GM12875 (cell line): ENCODE data around the gene TEDC2.
"Not testable (repeated sequence)": the region's sequence is repeated elsewhere in the genome, so short reads cannot be mapped to it uniquely, and the experiment has no call there.

ENCODE experiments used
- H3K4me3 ChIP-seq: one replicate; pipeline ENCODE4 v1.5.1; 2011; ENCODE audit warnings: low read depth, low read length, control low read depth
- TF ChIP-seq, protein P1 (sequence below): IDR thresholded peaks from 2 replicates; pipeline ENCODE4 v1.5.1; 2011; ENCODE audit warnings: low read depth, mild to moderate bottlenecking, control low read depth, inconsistent platforms, low read length, moderate library complexity, borderline replicate concordance; ENCODE audit not compliant: insufficient read depth

Gene TEDC2

DNA sequence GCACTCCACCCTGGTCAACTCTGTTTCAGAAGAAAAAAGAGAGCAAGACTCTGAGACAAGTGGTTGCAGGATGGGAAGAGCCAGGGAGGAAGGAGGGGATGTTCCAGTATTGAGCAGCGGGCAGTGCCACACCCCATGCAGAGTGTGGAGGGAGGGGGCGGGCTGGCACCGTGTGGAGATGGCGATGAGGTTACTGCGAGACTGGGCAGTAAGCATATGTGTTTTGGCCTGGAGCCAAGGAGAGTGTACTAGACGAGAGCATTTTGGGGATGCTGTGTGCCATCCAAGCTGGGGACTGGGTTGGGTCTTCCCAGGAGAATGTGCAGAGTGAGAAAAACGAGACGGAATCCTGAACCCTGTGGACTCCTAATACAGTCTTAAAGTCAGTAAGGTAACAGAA lies 18.4 kb downstream of the TEDC2 start:
- TF ChIP-seq, protein P1, sequence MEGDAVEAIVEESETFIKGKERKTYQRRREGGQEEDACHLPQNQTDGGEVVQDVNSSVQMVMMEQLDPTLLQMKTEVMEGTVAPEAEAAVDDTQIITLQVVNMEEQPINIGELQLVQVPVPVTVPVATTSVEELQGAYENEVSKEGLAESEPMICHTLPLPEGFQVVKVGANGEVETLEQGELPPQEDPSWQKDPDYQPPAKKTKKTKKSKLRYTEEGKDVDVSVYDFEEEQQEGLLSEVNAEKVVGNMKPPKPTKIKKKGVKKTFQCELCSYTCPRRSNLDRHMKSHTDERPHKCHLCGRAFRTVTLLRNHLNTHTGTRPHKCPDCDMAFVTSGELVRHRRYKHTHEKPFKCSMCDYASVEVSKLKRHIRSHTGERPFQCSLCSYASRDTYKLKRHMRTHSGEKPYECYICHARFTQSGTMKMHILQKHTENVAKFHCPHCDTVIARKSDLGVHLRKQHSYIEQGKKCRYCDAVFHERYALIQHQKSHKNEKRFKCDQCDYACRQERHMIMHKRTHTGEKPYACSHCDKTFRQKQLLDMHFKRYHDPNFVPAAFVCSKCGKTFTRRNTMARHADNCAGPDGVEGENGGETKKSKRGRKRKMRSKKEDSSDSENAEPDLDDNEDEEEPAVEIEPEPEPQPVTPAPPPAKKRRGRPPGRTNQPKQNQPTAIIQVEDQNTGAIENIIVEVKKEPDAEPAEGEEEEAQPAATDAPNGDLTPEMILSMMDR, result no peak
- H3K4me3 ChIP-seq, result no peak overlapping the region

DNA sequence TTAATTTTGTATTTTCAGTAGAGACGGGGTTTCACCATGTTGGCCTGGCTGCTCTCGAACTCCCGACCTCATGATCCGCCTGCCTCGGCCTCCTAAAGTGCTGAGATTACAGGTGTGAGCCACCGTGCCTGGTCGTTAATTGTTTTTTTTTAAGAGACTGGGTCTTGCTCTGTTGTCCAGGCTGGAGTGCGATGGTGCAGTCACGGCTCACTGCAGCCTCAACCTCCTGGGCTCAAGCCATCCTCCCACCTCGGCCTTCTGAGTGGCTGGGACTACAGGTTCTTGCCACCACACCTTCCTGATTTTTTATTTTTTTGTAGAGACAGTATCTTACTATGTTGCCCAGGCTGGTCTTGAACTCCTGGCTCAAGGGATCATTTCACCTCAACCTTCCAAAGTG lies 20.1 kb downstream of the TEDC2 start:
- not testable (repeated sequence) for H3K4me3 ChIP-seq

DNA sequence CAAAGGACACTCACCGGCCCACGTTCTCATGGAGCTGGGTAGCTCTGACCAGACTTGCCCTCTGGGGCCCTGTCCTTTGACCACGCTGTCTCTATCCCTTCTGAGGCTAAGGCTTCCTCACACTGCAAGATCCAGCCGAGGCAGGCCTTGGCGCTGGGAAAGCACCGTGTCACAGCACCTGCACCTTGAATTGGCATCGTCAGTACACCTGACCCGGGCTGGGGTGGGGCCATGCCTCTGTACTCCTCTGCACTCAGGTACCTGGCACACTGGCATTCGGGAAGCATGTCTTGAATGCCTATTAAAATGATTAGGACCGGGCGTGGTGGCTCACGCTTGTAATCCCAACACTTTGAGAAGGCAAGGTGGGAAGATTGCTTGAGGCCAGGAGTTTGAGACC lies 21.0 kb downstream of the TEDC2 start:
- H3K4me3 ChIP-seq, result no peak overlapping the region
- TF ChIP-seq, protein P1, result no peak

DNA sequence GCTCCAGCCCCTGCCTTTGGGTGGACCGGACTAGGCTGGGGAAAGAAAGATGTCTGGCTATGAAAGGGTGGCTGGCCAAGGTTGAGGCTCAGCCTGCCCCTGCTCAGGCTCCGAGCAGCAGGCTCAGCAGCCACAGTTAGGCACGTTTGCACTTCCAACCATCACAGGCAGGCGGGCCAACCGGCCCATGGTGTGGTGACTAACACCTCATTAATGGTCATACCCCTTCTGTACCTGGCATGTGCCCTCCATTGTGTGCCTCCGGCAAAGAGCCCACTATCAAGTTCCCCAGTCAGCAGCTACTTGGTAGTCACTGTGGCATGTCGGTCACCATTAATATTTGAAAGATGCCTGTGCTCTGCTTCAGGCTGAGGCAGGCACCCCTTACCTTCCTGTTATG lies 21.8 kb downstream of the TEDC2 start:
- H3K4me3 ChIP-seq, result no peak overlapping the region
- TF ChIP-seq, protein P1, result no peak

DNA sequence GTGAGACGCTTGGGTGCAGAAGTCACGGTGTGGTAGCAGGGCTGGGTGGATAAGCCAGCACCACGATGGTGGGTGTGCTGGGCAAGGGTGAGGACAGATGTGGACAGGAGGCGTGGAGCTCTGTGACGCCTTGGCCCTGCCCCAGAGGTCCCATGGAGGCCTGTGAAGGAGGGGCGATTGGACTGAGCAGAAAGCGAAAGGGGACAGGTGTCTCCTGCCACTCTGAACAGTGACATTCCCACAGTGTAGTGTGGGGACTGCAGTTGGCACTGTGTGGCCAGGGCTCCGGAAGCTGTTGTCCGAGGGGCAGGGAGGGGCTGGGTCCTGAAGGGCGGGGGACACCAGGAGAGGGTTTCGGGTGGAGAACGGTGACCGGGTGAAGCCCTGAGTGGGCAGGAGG lies 22.3 kb downstream of the TEDC2 start:
- H3K4me3 ChIP-seq, result no peak overlapping the region
- TF ChIP-seq, protein P1, result no peak

DNA sequence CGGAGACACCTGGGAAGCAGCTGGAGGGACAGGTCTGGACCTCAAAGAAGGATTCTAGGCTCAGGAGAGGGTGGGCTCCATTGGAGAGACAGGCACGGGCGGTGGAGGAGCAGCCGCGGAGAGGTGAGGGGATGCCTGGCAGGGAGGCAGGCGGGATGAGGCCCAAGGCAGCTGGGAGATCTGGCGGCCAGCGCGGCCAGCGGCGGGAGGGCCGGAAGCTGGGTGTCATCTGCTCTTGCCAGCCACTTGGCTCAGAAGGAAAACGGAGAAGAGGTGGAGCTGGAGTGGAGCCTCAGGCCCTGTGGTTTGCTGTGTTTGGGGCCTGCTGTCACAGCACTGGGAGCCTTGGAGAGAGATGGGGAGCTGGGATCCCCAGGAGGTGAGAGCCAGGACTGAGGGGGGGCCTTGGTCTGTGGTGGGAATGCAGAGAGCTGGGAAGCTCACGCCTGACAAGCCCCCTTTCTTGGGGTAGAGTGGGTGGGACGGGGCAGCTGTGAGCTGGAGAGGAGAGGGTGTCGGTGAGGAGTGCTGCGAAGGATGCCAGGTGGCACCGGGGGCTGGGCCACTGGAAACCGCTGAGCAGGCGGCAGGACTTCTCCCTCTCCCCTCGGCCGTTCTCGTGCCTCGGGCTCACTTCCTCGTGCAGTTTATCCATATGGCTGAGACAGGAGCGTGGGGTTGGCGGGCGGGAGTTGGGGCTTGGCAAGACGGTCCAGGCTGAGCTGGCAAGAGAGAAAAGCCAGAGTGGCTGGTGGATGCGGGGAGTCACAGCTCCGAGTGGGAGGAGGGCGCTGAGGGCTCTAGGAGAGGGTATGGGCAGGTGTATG lies 23.0 kb downstream of the TEDC2 start:
- H3K4me3 ChIP-seq, result no peak overlapping the region
- TF ChIP-seq, protein P1, result no peak

DNA sequence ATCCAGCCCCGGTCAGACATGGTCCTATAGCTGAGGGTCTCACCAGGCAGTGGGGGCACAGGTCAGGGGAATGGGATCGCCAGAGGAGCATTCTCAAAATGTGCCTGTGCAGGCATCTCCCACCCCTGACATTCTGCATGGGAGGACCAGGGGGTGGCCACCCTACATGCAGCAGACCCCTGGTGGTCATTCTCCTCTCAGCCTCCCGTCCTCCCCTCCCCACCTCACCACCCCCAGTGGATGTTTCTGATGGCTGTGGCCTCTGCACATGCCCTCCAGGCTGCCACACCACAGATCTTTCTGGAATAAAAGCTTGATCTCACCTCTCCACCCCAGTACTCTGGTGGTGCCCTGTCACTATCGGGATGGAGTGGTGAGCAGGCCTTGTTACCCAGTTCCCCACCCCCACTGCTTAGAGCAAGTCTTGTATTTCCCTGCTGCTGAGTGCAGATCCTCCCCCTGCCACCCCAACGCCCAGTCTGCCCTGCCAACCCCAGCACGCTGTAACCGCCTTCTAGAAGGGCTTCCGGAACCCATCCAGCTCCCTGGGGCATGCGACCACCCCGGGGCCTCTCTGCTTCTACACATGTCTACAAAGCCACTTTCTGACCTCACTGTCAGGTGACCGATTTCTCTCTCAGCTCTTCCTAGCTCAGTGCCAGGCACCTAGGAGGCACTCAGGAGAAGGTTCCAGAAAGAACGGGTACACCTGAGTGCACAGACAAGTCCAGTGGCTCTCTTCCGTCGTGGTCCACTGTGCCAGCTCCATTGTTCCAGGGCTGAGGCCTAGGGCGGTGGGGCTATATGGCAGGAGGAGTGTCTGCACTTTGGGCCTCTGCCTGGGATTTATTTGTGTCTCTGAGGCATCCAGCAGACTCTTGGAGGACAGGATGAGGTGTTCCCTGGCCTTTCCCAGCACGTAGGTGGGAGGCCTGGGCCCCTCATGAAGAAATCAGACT lies 24.3 kb downstream of the TEDC2 start:
- H3K4me3 ChIP-seq, result no peak overlapping the region
- TF ChIP-seq, protein P1, result no peak
